K562 (cell line): Measurements from ENCODE around the gene EGLN1. TPM values are rescaled to one million over a fixed set of nuclear protein-coding genes. Genes with fewer than 3 reads are reported as not detected.

Experiments used
- AFF1 ChIP-seq, 2 experiments: fragments of 450-650 bp; IDR thresholded peaks; 2 replicates each; pipeline ENCODE4 v1.6.1; 2018; ENCODE audit warnings: mild to moderate bottlenecking in 2 of 2, low read depth in 1 of 2; ENCODE audit not compliant: partially characterized antibody in 2 of 2
- C11orf30 ChIP-seq: fragments of 450-650 bp; IDR thresholded peaks from 2 replicates; pipeline ENCODE4 v1.6.1; 2016; ENCODE audit warnings: low read depth, mild to moderate bottlenecking
- CBFA2T2 ChIP-seq: fragments of 450-650 bp; conservative IDR thresholded peaks from 2 replicates; pipeline ENCODE4 v1.6.1; 2017; ENCODE audit warnings: mild to moderate bottlenecking
- CREB3L1 ChIP-seq: fragments of 450-650 bp; IDR thresholded peaks from 2 replicates; pipeline ENCODE4 v1.6.1; 2014; ENCODE audit warnings: low read depth, mild to moderate bottlenecking, moderate library complexity, borderline replicate concordance
- DACH1 ChIP-seq: fragments of 450-650 bp; IDR thresholded peaks from 2 replicates; pipeline ENCODE4 v1.6.1; 2018; ENCODE audit not compliant: partially characterized antibody
- DLX4 ChIP-seq: fragments of 250-450 bp; sonication (Bioruptor Pico); IDR thresholded peaks from 2 replicates; pipeline ENCODE4 v1.6.1; 2021; ENCODE audit warnings: mild to moderate bottlenecking
- ESRRB ChIP-seq: fragments of 250-450 bp; sonication (Bioruptor Pico); IDR thresholded peaks from 2 replicates; pipeline ENCODE4 v1.5.0; 2020; ENCODE audit warnings: mild to moderate bottlenecking, moderate library complexity, borderline replicate concordance
- KLF16 ChIP-seq: IDR thresholded peaks from 2 replicates; pipeline ENCODE4 v1.6.1; 2016; ENCODE audit warnings: antibody characterized with exemption
- MTA1 ChIP-seq: fragments of 450-650 bp; IDR thresholded peaks from 2 replicates; pipeline ENCODE4 v1.6.1; 2017; ENCODE audit warnings: borderline replicate concordance
- NFIC ChIP-seq: fragments of 450-650 bp; IDR thresholded peaks from 2 replicates; pipeline ENCODE4 v1.6.1; 2017; ENCODE audit warnings: mild to moderate bottlenecking, inconsistent platforms
- PREB ChIP-seq: sonication (generic); formaldehyde crosslinking; IDR thresholded peaks from 2 replicates; pipeline ENCODE4 v1.8.1; 2023; ENCODE audit warnings: mild to moderate bottlenecking, missing genetic modification reagents
- TCF15 ChIP-seq: fragments of 250-450 bp; sonication (Bioruptor Pico); IDR thresholded peaks from 2 replicates; pipeline ENCODE4 v1.8.0; 2022; ENCODE audit warnings: moderate library complexity, mild to moderate bottlenecking, inconsistent platforms
- TEAD1 ChIP-seq, 2 experiments: fragments of 450-650 bp in 1 of 2; sonication (generic) in 1 of 2; formaldehyde crosslinking; IDR thresholded peaks; 2 replicates each; pipeline versions ENCODE4 v1.4.0 to v1.8.0; 2020 to 2022; ENCODE audit warnings: mild to moderate bottlenecking in 2 of 2, missing genetic modification reagents in 1 of 2
- TFAM ChIP-seq: fragments of 250-450 bp; sonication (Bioruptor Pico); conservative IDR thresholded peaks from 2 replicates; pipeline ENCODE4 v1.5.0; 2021; ENCODE audit warnings: mild to moderate bottlenecking, moderate library complexity
- ZBTB1 ChIP-seq: sonication (generic); formaldehyde crosslinking; IDR thresholded peaks from 2 replicates; pipeline ENCODE4 v1.8.1; 2023; ENCODE audit warnings: missing genetic modification reagents, low read depth, mild to moderate bottlenecking, borderline replicate concordance
- ZKSCAN8 ChIP-seq: fragments of 200-800 bp; sonication (Bioruptor generic); IDR thresholded peaks from 2 replicates; pipeline ENCODE4 v1.6.1; 2016; ENCODE audit warnings: missing genetic modification characterization, missing compliant biosample characterization
- ZNF134 ChIP-seq: fragments of 250-450 bp; sonication (Bioruptor Pico); conservative IDR thresholded peaks from 2 replicates; pipeline ENCODE4 v1.4.0; 2020
- ZNF197 ChIP-seq: fragments of 200-800 bp; sonication (Bioruptor generic); IDR thresholded peaks from 2 replicates; pipeline ENCODE4 v1.6.1; 2016; ENCODE audit warnings: low read depth, missing genetic modification characterization, missing compliant biosample characterization
- ZNF561 ChIP-seq: fragments of 450-650 bp; formaldehyde crosslinking; conservative IDR thresholded peaks from 2 replicates; pipeline ENCODE4 v1.4.0; 2020; ENCODE audit warnings: mild to moderate bottlenecking, moderate library complexity
- polyA plus RNA-seq, 8 experiments: library from polyadenylated mRNA; depleted of rRNA in 4 of 8; stranded (reverse) in 5 of 8; unstranded in 3 of 8; fragments of >200 nt; fragmentation: Nextera tagmentation in 2 of 8; fragmentation: Illumina TruSeq in 1 of 8; extraction: Ambion mirVana in 2 of 8; extraction: Trizol in 1 of 8; gene quantifications; 2 replicates each; pipeline versions ENCODE4 v1.2.1 to v1.2.3, GENCODE V29; 2011 to 2014; ENCODE audit warnings: inconsistent platforms in 1 of 8, missing spikeins in 1 of 8
- total RNA-seq, 7 experiments: library from RNA; depleted of rRNA in 6 of 7; stranded (reverse); fragments of >200 nt in 6 of 7; fragmentation: Illumina TruSeq in 2 of 7; extraction: Trizol in 2 of 7; gene quantifications; 2 replicates each; pipeline versions ENCODE4 v1.2.1 to v1.2.3, GENCODE V29; 2011 to 2021; ENCODE audit warnings: low replicate concordance in 1 of 7
- TF ChIP-seq, protein P1 (sequence below): sonication (generic); formaldehyde crosslinking; IDR thresholded peaks from 2 replicates; pipeline ENCODE4 v1.9.0; 2022; ENCODE audit warnings: mild to moderate bottlenecking, missing genetic modification reagents

The EGLN1 gene
- total and polyA plus RNA-seq, 9 of the 15 experiments (the other 6 are each of a cell fraction or from before 2014, with no cell fraction given) = 5.2 to 54.3 (median 24.6) TPM

- TF ChIP-seq ZNF197 (CRISPR knock-in tag) (no peak), TFAM (CRISPR knock-in tag) (no peak), CBFA2T2 (no peak), KLF16 (no peak), ZKSCAN8 (CRISPR knock-in tag) (no peak), ZNF561 (CRISPR knock-in tag) (no peak), NFIC (no peak), TEAD1 (CRISPR knock-in tag; IDR thresholded peaks at IDR 0.05) (peak; percentile 35 to 80; a peak in 3 of 4 replicates), PREB (no peak), AFF1 (IDR thresholded peaks at IDR 0.05; ENCODE audit: low read depth in 1 of 2, partially characterized antibody in 2 of 2) (no peak), DACH1 (no peak), DLX4 (CRISPR knock-in tag) (no peak), CREB3L1 (peak; percentile 94), ZNF134 (CRISPR knock-in tag) (no peak), ZBTB1 (no peak; the same call in 1 of the 2 replicates), MTA1 (no peak), C11orf30 (peak; percentile 98), ESRRB (no peak), TCF15 (CRISPR knock-in tag) (peak; percentile 67; the same call in 1 of the 2 replicates)
- TF ChIP-seq, protein P1, sequence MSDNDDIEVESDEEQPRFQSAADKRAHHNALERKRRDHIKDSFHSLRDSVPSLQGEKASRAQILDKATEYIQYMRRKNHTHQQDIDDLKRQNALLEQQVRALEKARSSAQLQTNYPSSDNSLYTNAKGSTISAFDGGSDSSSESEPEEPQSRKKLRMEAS (CRISPR knock-in tag) = no peak; the same call in 1 of the 2 replicates
These were observed 84.4 kb downstream of the EGLN1 start, which contains the start of gene EXOC8 (continued) for GRCh38 chr1:231337472-231338269.
